A673 (cell line): Measurements from ENCODE around the gene FKTN. TPM values are rescaled to one million over a fixed set of nuclear protein-coding genes. Genes with fewer than 3 reads are reported as not detected.

Experiments
- BruUV-seq: library from RNA; stranded (reverse); fragments of 400-500 nt; replicated peaks from 2 replicates; lab custom pipeline; 2021; lab: Mats Ljungman, UMichigan
- CTCF ChIA-PET: fragments of 300-600 bp; sonication (Branson Sonifier 250); formaldehyde crosslinking; loops from one replicate; lab custom pipeline; 2022; ENCODE audit warnings: antibody characterized with exemption; lab: Charles Lee
- POLR2A ChIA-PET: fragments of 300-600 bp; sonication (Branson Sonifier 250); formaldehyde crosslinking; loops from one replicate; lab custom pipeline; 2022; ENCODE audit warnings: antibody characterized with exemption; ENCODE audit not compliant: low non-redundant PET; lab: Charles Lee
- DNase-seq: peaks from one replicate; pipeline ENCODE4 v3.0.0-alpha.2; 2015; ENCODE audit warnings: low spot score
- H3K27ac ChIP-seq: fragments of 200-600 bp; sonication (generic); 2 replicates; pipeline ENCODE4 v1.5.1; 2016; ENCODE audit warnings: mixed run types, low read depth, mild to moderate bottlenecking, mixed read lengths, antibody characterized with exemption, low read length; ENCODE audit not compliant: poor library complexity, severe bottlenecking
- H3K27me3 ChIP-seq: fragments of 200-600 bp; sonication (generic); replicated peaks from 2 replicates; pipeline ENCODE4 v1.6.1; 2017; ENCODE audit warnings: mixed run types, low read depth, mild to moderate bottlenecking, mixed read lengths, antibody characterized with exemption, low read length; ENCODE audit not compliant: insufficient read depth, poor library complexity
- H3K36me3 ChIP-seq: fragments of 200-600 bp; sonication (generic); 2 replicates; pipeline ENCODE4 v1.6.1; 2016; ENCODE audit warnings: mixed run types, mild to moderate bottlenecking, mixed read lengths, antibody characterized with exemption, low read length; ENCODE audit not compliant: insufficient read depth, poor library complexity, severe bottlenecking
- H3K4me1 ChIP-seq: fragments of 200-600 bp; sonication (generic); 2 replicates; pipeline ENCODE4 v1.6.1; 2017; ENCODE audit warnings: mixed run types, mild to moderate bottlenecking, mixed read lengths, antibody characterized with exemption, low read length; ENCODE audit not compliant: insufficient read depth, poor library complexity, severe bottlenecking
- H3K4me3 ChIP-seq: fragments of 200-600 bp; sonication (generic); 2 replicates; pipeline ENCODE4 v1.5.1; 2016; ENCODE audit warnings: low read depth, mixed run types, mild to moderate bottlenecking, mixed read lengths, low read length; ENCODE audit not compliant: poor library complexity, severe bottlenecking
- H3K9me3 ChIP-seq: fragments of 200-600 bp; sonication (generic); 2 replicates; pipeline ENCODE4 v1.6.1; 2016; ENCODE audit warnings: mixed run types, low read depth, mild to moderate bottlenecking, mixed read lengths, antibody characterized with exemption, low read length; ENCODE audit not compliant: poor library complexity, severe bottlenecking
- CTCF ChIP-seq: fragments of 300-800, 200-600 bp; sonication (generic); conservative IDR thresholded peaks from 2 replicates; pipeline ENCODE4 v1.5.1; 2017; ENCODE audit warnings: low read depth, mild to moderate bottlenecking, antibody characterized with exemption, low read length, moderate library complexity, mixed read lengths
- EZH2 ChIP-seq: fragments of 200-600 bp; sonication (generic); IDR thresholded peaks from 2 replicates; pipeline ENCODE4 v1.6.1; 2017; ENCODE audit warnings: borderline replicate concordance, low read depth, mild to moderate bottlenecking, mixed read lengths, antibody characterized with exemption, low read length; ENCODE audit not compliant: poor library complexity, severe bottlenecking
- intact Hi-C: fragments of 100-400 bp; cut with micrococcal nuclease; formaldehyde crosslinking; loops from one replicate; pipeline ENCODE4 v1.10.0; 2022; ENCODE audit not compliant: unreplicated experiment
- total RNA-seq: library from RNA; stranded (reverse); gene quantifications from 2 replicates; pipeline ENCODE4 v1.2.3, GENCODE V29; 2021

The FKTN gene
- total RNA-seq, 1 experiment from 2014 or later: 15.4 TPM

GRCh38 chr9:105678163-105678562 lies 120.2 kb downstream of the FKTN start:
- intact Hi-C loops: no loop called here
- Histone ChIP-seq H3K9me3 (no peaks in the 10 kb centered on the region), H3K27me3 (no peaks in the 10 kb centered on the region), H3K4me3 (no peak overlapping the region), H3K36me3 (no peaks in the 10 kb centered on the region), H3K4me1 (no peaks in the 10 kb centered on the region), H3K27ac (no peak overlapping the region)
- no TSS peak for BruUV-seq
- no peak for TF ChIP-seq CTCF
- no peak for TF ChIP-seq EZH2
- ChIA-PET POLR2A (no interaction called here), CTCF (no interaction called here)
- no peak for DNase-seq

GRCh38 chr9:105678781-105679180 lies 120.8 kb downstream of the FKTN start:
- intact Hi-C loops: no loop called here
- Histone ChIP-seq H3K36me3 (no peaks in the 10 kb centered on the region), H3K4me1 (no peaks in the 10 kb centered on the region), H3K27me3 (no peaks in the 10 kb centered on the region), H3K27ac (no peak overlapping the region), H3K9me3 (no peaks in the 10 kb centered on the region), H3K4me3 (no peak overlapping the region)
- no peak for DNase-seq
- ChIA-PET POLR2A (no interaction called here), CTCF (no interaction called here)
- BruUV-seq: no TSS peak
- TF ChIP-seq EZH2 (no peak), CTCF (no peak)

GRCh38 chr9:105679257-105680022 lies 121.5 kb downstream of the FKTN start:
- Histone ChIP-seq H3K27ac (no peak overlapping the region), H3K9me3 (no peaks in the 10 kb centered on the region), H3K4me1 (no peaks in the 10 kb centered on the region), H3K27me3 (no peaks in the 10 kb centered on the region), H3K36me3 (no peaks in the 10 kb centered on the region), H3K4me3 (no peak overlapping the region)
- BruUV-seq: no TSS peak
- intact Hi-C loops: no loop called here
- ChIA-PET POLR2A (no interaction called here), CTCF (no interaction called here)
- no peak for DNase-seq
- TF ChIP-seq EZH2: no peak
- no peak for TF ChIP-seq CTCF
